ENCODE results near the gene PLEKHA5.

Gene PLEKHA5

GRCh38 chr12:19234981-19235871 is 105.7 kb downstream of the PLEKHA5 start:
- no peak for DNase-seq (ENCODE audit: low read depth)
- no peak overlapping the region for H3K4me3 ChIP-seq (ENCODE audit: low read depth, low read length)
- TF ChIP-seq, protein P1, sequence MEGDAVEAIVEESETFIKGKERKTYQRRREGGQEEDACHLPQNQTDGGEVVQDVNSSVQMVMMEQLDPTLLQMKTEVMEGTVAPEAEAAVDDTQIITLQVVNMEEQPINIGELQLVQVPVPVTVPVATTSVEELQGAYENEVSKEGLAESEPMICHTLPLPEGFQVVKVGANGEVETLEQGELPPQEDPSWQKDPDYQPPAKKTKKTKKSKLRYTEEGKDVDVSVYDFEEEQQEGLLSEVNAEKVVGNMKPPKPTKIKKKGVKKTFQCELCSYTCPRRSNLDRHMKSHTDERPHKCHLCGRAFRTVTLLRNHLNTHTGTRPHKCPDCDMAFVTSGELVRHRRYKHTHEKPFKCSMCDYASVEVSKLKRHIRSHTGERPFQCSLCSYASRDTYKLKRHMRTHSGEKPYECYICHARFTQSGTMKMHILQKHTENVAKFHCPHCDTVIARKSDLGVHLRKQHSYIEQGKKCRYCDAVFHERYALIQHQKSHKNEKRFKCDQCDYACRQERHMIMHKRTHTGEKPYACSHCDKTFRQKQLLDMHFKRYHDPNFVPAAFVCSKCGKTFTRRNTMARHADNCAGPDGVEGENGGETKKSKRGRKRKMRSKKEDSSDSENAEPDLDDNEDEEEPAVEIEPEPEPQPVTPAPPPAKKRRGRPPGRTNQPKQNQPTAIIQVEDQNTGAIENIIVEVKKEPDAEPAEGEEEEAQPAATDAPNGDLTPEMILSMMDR (IDR thresholded peaks at IDR 0.05; ENCODE audit: low read depth, low read length, missing control alignments): no peak

- TF ChIP-seq, protein P1 (IDR thresholded peaks at IDR 0.05; ENCODE audit: low read depth, low read length, missing control alignments): no peak
Observed at GRCh38 chr12:19236656-19237055, 107.1 kb downstream of the PLEKHA5 start.

GRCh38 chr12:19238540-19238939 is 109.0 kb downstream of the PLEKHA5 start:
- DNase-seq (ENCODE audit: low read depth): no peak
- H3K4me3 ChIP-seq (ENCODE audit: low read depth, low read length): no peak overlapping the region
- TF ChIP-seq, protein P1 (IDR thresholded peaks at IDR 0.05; ENCODE audit: low read depth, low read length, missing control alignments): no peak

More at GRCh38 chr12:19236656-19237055, 107.1 kb downstream of the PLEKHA5 start:
- DNase-seq (ENCODE audit: low read depth): no peak
- no peak overlapping the region for H3K4me3 ChIP-seq (ENCODE audit: low read depth, low read length)

- no peak for DNase-seq (ENCODE audit: low read depth)
- TF ChIP-seq, protein P1 (IDR thresholded peaks at IDR 0.05; ENCODE audit: low read depth, low read length, missing control alignments): no peak
- H3K4me3 ChIP-seq (ENCODE audit: low read depth, low read length): no peak overlapping the region
Observed at GRCh38 chr12:19239102-19239501, 109.6 kb downstream of the PLEKHA5 start.

GRCh38 chr12:19239616-19240234 is 110.2 kb downstream of the PLEKHA5 start:
- no peak for DNase-seq (ENCODE audit: low read depth)
- H3K4me3 ChIP-seq (ENCODE audit: low read depth, low read length): no peak overlapping the region
- TF ChIP-seq, protein P1 (IDR thresholded peaks at IDR 0.05; ENCODE audit: low read depth, low read length, missing control alignments): no peak

- no peak overlapping the region for H3K4me3 ChIP-seq (ENCODE audit: low read depth, low read length)
- TF ChIP-seq, protein P1 (IDR thresholded peaks at IDR 0.05; ENCODE audit: low read depth, low read length, missing control alignments): no peak
- no peak for DNase-seq (ENCODE audit: low read depth)
Observed at GRCh38 chr12:19242581-19242980, 113.0 kb downstream of the PLEKHA5 start.
